UCSD-AML1 (cell line): ENCODE data around the gene PROSER3.

Experiments
- DNase-seq: peaks from one replicate; lab custom pipeline; 2025; ENCODE audit not compliant: unreplicated experiment; lab: John Stamatoyannopoulos, UW

PROSER3 gene

DNA sequence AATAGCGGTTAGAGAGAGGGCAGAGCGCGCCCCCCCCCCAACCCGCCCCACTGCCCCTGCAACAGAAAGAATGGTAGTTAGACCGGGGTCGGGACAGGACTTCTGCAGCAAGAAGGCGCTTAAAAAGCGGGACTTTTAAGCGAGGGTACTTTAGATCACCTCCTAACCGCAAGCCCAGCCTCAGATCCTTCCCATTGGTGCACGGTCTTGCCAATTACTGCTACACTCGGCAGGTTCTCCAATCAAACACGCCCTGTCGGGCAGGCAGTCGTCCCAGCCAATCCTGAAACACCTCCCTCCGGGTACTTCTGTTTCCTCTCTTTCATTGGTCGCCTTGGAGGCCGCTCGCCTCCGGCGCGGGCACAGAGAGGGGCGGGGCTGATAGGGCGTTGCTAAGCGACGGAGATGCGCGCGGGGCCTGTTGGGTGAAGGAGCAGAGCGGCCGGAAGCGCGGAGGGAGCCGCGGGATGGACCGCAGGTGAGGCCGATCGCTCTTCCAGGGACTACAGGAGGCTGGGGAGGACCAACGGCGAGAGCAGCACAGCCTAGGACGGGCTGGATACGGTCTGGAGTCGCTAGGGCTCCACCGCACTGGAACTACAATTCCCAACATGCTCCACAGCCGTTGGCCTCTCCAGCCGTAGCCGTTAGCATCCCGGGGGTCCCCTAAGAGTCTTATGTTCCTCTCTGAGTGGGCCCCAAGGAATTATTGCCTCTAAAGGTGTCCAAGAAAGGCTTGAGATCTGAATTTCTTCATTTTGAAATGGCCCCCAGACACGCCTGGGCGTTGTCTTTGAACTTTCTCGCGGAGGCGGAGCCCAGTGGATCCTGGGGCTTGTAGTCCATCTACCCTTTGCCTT, at the start of gene PROSER3:
PROSER3 (plus strand) TSS at position 428 of the 860 bp plus-strand sequence; CDS start at position 468, 40 bp downstream.
- peak; percentile 97 for DNase-seq

GRCh38 chr19:35708391-35708790, 49.6 kb upstream of the PROSER3 start:
- no peak for DNase-seq

- no peak for DNase-seq
Observed at GRCh38 chr19:35710784-35711723, 46.9 kb upstream of the PROSER3 start.

GRCh38 chr19:35712567-35713505, 45.1 kb upstream of the PROSER3 start:
- DNase-seq, result no peak

DNA sequence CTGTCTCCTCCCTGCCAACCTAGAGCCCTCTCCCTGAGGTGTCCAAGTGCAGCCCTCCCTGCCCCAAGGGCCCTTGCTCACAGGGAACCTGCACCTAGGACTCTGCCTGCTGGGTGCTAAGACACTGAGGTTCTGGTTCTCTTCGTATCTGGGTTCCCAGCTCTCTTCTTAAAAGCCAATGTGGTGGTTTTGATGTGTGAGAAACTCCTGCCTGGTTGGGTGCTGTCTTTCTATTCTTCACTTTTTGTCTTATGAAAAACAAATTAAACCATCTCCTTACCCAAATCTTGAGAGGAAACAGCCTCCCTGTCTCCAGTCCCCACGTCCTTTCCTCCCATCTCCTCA, 44.5 kb upstream of the PROSER3 start:
- DNase-seq, result no peak

GRCh38 chr19:35713904-35714495, 44.0 kb upstream of the PROSER3 start:
- no peak for DNase-seq

DNA sequence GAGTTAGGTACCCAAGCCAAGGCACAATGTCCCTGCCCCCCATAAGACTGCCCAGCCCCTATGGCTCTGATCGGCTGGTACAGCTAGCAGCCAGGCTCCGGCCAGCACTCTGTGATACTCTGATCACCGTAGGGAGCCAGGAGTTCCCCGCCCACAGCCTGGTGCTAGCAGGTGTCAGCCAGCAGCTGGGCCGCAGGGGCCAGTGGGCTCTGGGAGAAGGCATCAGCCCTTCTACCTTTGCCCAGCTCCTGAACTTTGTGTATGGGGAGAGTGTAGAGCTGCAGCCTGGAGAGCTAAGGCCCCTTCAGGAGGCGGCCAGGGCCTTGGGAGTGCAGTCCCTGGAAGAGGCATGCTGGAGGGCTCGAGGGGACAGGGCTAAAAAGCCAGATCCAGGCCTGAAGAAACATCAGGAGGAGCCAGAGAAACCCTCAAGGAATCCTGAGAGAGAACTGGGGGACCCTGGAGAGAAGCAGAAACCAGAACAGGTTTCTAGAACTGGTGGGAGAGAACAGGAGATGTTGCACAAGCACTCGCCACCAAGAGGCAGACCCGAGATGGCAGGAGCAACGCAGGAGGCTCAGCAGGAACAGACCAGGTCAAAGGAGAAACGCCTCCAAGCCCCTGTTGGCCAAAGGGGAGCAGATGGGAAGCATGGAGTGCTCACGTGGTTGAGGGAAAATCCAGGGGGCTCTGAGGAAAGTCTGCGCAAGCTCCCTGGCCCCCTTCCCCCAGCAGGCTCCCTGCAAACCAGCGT, 43.2 kb upstream of the PROSER3 start:
- DNase-seq, result no peak

GRCh38 chr19:35715355-35715809, 42.6 kb upstream of the PROSER3 start:
- DNase-seq, result no peak

DNA sequence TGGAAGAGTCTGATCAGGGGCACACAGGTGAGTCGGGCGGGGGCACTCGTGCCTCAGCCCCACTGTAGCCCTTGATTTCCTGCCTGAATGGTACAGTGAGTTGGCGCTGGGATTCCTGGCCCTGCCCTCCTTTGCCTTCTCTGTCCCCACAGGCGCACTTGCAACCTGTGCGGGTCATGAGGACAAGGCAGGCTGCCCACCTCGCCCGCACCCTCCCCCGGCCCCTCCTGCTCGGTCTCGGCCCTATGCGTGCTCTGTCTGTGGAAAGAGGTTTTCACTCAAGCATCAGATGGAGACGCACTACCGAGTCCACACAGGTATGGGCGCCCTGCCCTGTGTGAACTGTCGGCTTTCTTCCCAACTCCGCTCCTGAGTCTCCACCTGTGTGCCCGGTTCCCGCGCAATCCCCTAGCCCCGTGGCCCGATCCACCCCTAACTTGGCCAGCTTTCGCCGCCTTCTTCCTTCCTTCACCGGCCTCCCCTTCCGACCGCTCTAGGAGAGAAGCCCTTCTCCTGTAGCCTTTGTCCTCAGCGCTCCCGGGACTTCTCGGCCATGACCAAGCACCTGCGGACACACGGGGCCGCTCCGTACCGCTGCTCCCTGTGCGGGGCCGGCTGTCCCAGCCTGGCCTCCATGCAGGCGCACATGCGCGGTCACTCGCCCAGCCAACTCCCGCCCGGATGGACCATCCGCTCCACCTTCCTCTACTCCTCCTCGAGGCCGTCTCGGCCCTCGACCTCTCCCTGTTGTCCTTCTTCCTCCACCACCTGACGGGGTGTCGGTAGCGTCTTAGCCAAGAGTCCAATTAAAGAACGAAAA, 41.8 kb upstream of the PROSER3 start:
- DNase-seq, result no peak

DNA sequence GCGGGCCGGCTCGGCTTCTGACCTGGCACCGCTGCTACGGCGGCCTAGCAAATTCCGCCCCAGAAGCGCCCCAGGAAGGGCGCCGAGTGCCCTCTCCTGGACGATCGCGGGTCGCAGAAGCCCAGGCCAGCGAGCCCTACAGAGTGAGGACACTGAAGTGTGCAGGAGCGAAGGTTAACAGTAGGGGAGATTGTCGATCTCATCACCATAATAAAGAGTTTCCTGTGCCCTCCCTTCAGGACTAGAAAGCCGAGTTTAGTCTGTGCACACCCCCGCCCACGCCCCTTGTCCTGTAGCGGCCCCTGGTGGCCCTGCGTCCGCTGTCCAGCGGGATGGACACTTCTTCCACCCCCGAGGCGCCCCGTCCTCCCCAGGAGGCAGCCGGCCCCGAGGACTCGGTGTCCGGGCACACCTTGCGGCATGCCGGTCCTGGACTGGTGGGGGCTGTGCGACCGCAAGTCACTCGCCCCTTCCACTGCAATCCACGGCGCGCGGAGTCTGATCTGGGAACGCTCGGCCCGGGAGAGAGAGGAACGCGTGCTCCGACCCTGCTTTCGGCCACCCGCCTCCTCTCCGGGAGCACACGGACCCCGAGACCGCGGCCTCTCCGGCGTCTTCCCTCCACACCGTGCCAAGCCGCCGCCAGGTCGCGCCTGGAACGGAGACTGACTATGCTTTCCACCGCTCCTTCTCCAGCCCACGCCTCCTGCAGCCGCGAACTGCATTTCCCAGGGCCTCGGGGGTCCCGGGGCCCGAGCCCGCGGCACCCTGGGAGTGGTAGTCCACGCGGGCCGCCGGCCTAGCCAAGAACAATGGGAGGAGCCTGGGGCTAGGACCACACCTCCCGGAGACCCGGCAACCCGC, 40.9 kb upstream of the PROSER3 start:
- peak; percentile 84 for DNase-seq

GRCh38 chr19:35717665-35718344, 40.2 kb upstream of the PROSER3 start, which contains the start of gene KMT2B:
TSS of gene KMT2B (plus strand) at chr19:35718003. CDS start at chr19:35718019, 16 bp downstream.
- DNase-seq, result peak; percentile 96

DNA sequence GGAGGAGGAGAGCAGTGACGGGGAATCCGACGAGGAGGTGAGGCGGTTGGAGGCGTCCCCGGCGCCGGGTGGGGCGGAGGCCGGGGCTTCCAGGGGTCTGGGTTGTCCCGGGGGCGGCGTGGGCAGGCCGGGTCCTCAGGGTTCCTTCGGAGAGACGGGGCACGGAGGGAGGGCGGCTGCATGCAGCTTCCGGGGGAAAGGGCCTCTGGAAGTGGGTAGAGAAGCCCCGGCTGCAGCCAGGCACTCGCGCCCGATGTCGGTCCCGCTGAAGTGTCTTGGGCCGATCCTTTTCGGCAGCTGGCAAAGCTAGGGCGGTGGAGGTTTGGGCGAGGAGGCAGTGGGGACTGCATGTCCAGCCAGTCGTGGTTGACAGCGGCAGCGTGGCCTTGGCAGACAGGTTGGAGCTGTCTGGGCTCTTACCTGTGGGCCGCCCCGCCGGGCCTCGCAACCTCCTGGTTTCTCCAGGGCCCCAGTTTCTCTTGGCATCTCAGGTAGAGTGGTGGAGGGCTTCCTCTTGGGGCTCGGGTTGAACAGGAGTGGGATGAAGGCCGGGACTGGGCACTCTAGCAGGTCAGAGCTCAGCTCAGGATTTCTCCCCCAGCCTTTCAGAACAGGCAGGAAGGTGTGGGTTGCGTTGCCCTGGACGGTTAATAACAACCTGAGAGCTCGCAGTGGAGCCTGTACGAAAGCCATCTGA, 39.5 kb upstream of the PROSER3 start:
- peak; percentile 48 for DNase-seq

DNA sequence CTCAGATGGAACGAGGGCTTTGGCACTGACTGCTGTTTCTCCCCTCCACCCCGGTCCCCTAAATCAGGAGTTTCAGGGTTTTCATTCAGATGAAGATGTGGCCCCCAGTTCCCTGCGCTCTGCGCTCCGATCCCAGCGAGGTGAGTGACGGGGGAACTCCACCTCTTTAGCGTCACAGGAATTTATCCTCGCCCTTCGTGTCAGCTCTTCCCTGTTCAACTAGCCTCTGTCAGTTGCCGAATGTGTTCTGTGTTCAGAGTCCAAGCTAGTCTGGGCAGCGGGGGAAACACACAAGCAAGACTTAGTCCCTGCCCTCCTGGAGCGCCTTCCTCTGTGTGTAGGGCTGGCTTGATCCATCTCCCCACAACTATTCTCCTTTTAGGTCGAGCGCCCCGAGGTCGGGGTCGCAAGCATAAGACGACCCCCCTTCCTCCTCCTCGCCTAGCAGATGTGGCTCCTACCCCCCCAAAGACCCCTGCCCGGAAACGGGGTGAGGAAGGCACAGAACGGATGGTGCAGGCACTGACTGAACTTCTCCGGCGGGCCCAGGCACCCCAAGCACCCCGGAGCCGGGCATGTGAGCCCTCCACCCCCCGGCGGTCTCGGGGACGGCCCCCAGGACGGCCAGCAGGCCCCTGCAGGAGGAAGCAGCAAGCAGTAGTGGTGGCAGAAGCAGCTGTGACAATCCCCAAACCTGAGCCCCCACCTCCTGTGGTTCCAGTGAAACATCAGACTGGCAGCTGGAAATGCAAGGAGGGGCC, 38.4 kb upstream of the PROSER3 start:
- DNase-seq, result no peak

GRCh38 chr19:35720163-35720524, 37.8 kb upstream of the PROSER3 start:
- no peak for DNase-seq

DNA sequence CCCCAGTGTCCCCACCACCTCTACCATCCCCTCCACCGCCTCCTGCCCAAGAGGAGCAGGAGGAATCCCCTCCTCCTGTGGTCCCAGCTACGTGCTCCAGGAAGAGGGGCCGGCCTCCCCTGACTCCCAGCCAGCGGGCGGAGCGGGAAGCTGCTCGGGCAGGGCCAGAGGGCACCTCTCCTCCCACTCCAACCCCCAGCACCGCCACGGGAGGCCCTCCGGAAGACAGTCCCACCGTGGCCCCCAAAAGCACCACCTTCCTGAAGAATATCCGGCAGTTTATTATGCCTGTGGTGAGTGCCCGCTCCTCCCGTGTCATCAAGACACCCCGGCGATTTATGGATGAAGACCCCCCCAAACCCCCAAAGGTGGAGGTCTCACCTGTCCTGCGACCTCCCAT, 37.3 kb upstream of the PROSER3 start:
- no peak for DNase-seq

GRCh38 chr19:35721374-35721773, 36.6 kb upstream of the PROSER3 start:
- DNase-seq, result no peak
